Fibroblast of lung (primary cell): ENCODE measurements around the gene GSTK1. TPM values are rescaled to one million over a fixed set of nuclear protein-coding genes. Genes with fewer than 3 reads are reported as not detected.

ENCODE experiments used
- DNase-seq, 2 donors: peaks; one replicate each; pipeline versions ENCODE4 v3.0.0 to v3.0.0-alpha.2; 2010; ENCODE audit warnings: low read depth in 2 of 2
- H2AFZ ChIP-seq: 2 replicates; pipeline ENCODE4 v1.5.1; 2012; ENCODE audit warnings: low read length, control low read depth, inconsistent platforms
- H3K27ac ChIP-seq: 2 replicates; pipeline ENCODE4 v1.5.1; 2011; ENCODE audit warnings: low read length, control low read depth; ENCODE audit not compliant: insufficient read depth
- H3K27me3 ChIP-seq: 2 replicates; pipeline ENCODE4 v1.5.1; 2011; ENCODE audit warnings: mild to moderate bottlenecking, low read length; ENCODE audit not compliant: control insufficient read depth, insufficient read depth
- H3K36me3 ChIP-seq: 2 replicates; pipeline ENCODE4 v1.5.1; 2011; ENCODE audit warnings: low read length; ENCODE audit not compliant: control insufficient read depth, insufficient read depth
- H3K4me1 ChIP-seq: 2 replicates; pipeline ENCODE4 v1.5.1; 2011; ENCODE audit warnings: low read length; ENCODE audit not compliant: control insufficient read depth, insufficient read depth; ENCODE audit errors: extremely low read depth
- H3K4me2 ChIP-seq: 2 replicates; pipeline ENCODE4 v1.5.1; 2011; ENCODE audit warnings: low read length, control low read depth; ENCODE audit not compliant: insufficient read depth; ENCODE audit errors: extremely low read depth
- H3K4me3 ChIP-seq, 4 experiments: fragments of 200-600 bp in 1 of 4; sonication (generic) in 1 of 4; replicated peaks in 1 of 4; 2 replicates each; pipeline ENCODE4 v1.5.1; 2011 to 2016; ENCODE audit warnings: low read length in 4 of 4, low read depth in 3 of 4, mild to moderate bottlenecking in 3 of 4, control low read depth in 2 of 4, inconsistent platforms in 1 of 4, mixed read lengths in 1 of 4; ENCODE audit not compliant: insufficient read depth in 1 of 4; ENCODE audit errors: control extremely low read depth in 1 of 4
- H3K79me2 ChIP-seq: 2 replicates; pipeline ENCODE4 v1.5.1; 2012; ENCODE audit warnings: mild to moderate bottlenecking, low read length, inconsistent platforms; ENCODE audit not compliant: control insufficient read depth, insufficient read depth
- H3K9ac ChIP-seq: 2 replicates; pipeline ENCODE4 v1.5.1; 2011; ENCODE audit warnings: mild to moderate bottlenecking, low read length, control low read depth; ENCODE audit not compliant: insufficient read depth
- H3K9me3 ChIP-seq: 2 replicates; pipeline ENCODE4 v1.5.1; 2012; ENCODE audit warnings: low read depth, low read length; ENCODE audit not compliant: control insufficient read depth, insufficient read depth
- H4K20me1 ChIP-seq: 2 replicates; pipeline ENCODE4 v1.5.1; 2011; ENCODE audit warnings: low read length; ENCODE audit not compliant: control insufficient read depth, insufficient read depth; ENCODE audit errors: extremely low read depth
- CTCF ChIP-seq, 2 donors: IDR thresholded peaks in 1 of 2; conservative IDR thresholded peaks in 1 of 2; 1 replicate in 1 of 2; 2 replicates in 1 of 2; pipeline ENCODE4 v1.5.1; 2011 to 2012; ENCODE audit warnings: low read length in 2 of 2, control low read depth in 1 of 2, inconsistent platforms in 1 of 2, low read depth in 1 of 2, mild to moderate bottlenecking in 1 of 2
- EZH2 ChIP-seq: IDR thresholded peaks from 2 replicates; pipeline ENCODE4 v1.5.1; 2012; ENCODE audit warnings: low read length, control low read depth, mild to moderate bottlenecking; ENCODE audit errors: missing control alignments
- polyA plus RNA-seq, 2 donors: library from polyadenylated mRNA; depleted of rRNA in 1 of 2; stranded (reverse) in 1 of 2; unstranded in 1 of 2; fragments of >200 nt; gene quantifications; 2 replicates each; pipeline ENCODE4 v1.2.1, GENCODE V29; 2011 to 2012; ENCODE audit warnings: missing spikeins in 1 of 2
- total RNA-seq: library from RNA; depleted of rRNA; stranded (reverse); fragments of >200 nt; gene quantifications from 2 replicates; pipeline ENCODE4 v1.2.1, GENCODE V29; 2014

GSTK1 gene
- total and polyA plus RNA-seq, 2 donors (not counting 1 experiment from before 2014, with no cell fraction given) = 110 to 131 TPM

- DNase-seq = peak in 1 of 2 donors; percentile 16
- TF ChIP-seq EZH2 = no peak
- no peak for TF ChIP-seq CTCF (conservative IDR thresholded peaks at IDR 0.05 in 1 of 2, IDR thresholded peaks at IDR 0.05 in 1 of 2; ENCODE audit: low read depth in 1 of 2, low read length in 2 of 2)
- no peak overlapping the region for H2AFZ ChIP-seq
- no peaks in the 10 kb centered on the region for H3K36me3 ChIP-seq
- H4K20me1 ChIP-seq = no peaks in the 10 kb centered on the region
- H3K9ac ChIP-seq = no peak overlapping the region
- no peak overlapping the region for H3K27ac ChIP-seq
- peaks cover 2% of the 10 kb centered on the region for H3K4me1 ChIP-seq
- no peaks in the 10 kb centered on the region for H3K9me3 ChIP-seq
- H3K4me3 ChIP-seq = no peak overlapping the region
- peaks cover 2% of the 10 kb centered on the region for H3K27me3 ChIP-seq
- no peaks in the 10 kb centered on the region for H3K79me2 ChIP-seq
- no peak overlapping the region for H3K4me2 ChIP-seq
These were observed 19.6 kb upstream of the GSTK1 start for GRCh38 chr7:143243614-143244013.

- peaks cover 2% of the 10 kb centered on the region for H3K27me3 ChIP-seq
These were observed 18.9 kb upstream of the GSTK1 start for GRCh38 chr7:143244321-143244720.

GRCh38 chr7:143245123-143245522, 18.1 kb upstream of the GSTK1 start:
- no peak overlapping the region for H3K9ac ChIP-seq
- DNase-seq = peak in 1 of 2 donors; percentile 15
- no peak overlapping the region for H2AFZ ChIP-seq
- H3K4me1 ChIP-seq = peaks cover 2% of the 10 kb centered on the region
- H3K4me3 ChIP-seq = no peak overlapping the region
- H3K9me3 ChIP-seq = no peaks in the 10 kb centered on the region
- no peaks in the 10 kb centered on the region for H4K20me1 ChIP-seq
- no peaks in the 10 kb centered on the region for H3K79me2 ChIP-seq
- no peak overlapping the region for H3K27ac ChIP-seq
- H3K27me3 ChIP-seq = peaks cover 2% of the 10 kb centered on the region
- no peak overlapping the region for H3K4me2 ChIP-seq
- TF ChIP-seq EZH2 (no peak), CTCF (conservative IDR thresholded peaks at IDR 0.05 in 1 of 2, IDR thresholded peaks at IDR 0.05 in 1 of 2; ENCODE audit: low read depth in 1 of 2, low read length in 2 of 2) (no peak)
- no peaks in the 10 kb centered on the region for H3K36me3 ChIP-seq

More at GRCh38 chr7:143244321-143244720, 18.9 kb upstream of the GSTK1 start:
- no peaks in the 10 kb centered on the region for H3K9me3 ChIP-seq
- no peak overlapping the region for H3K9ac ChIP-seq
- no peaks in the 10 kb centered on the region for H4K20me1 ChIP-seq
- H3K79me2 ChIP-seq = no peaks in the 10 kb centered on the region
- no peak overlapping the region for H3K4me2 ChIP-seq
- H3K4me1 ChIP-seq = peaks cover 2% of the 10 kb centered on the region
- DNase-seq = no peak
- TF ChIP-seq EZH2 (no peak), CTCF (conservative IDR thresholded peaks at IDR 0.05 in 1 of 2, IDR thresholded peaks at IDR 0.05 in 1 of 2; ENCODE audit: low read depth in 1 of 2, low read length in 2 of 2) (no peak)
- H3K27ac ChIP-seq = no peak overlapping the region
- no peak overlapping the region for H2AFZ ChIP-seq
- no peak overlapping the region for H3K4me3 ChIP-seq
- H3K36me3 ChIP-seq = no peaks in the 10 kb centered on the region
